Osteoblast (primary cell): Measurements from ENCODE around the gene BIN1. TPM values are rescaled to one million over a fixed set of nuclear protein-coding genes. Genes with fewer than 3 reads are reported as not detected.

Source experiments
- DNase-seq: peaks from one replicate; pipeline ENCODE4 v3.0.0; 2011; ENCODE audit warnings: low spot score, mixed read lengths; ENCODE audit not compliant: insufficient read length; ENCODE audit errors: missing footprints
- H2AFZ ChIP-seq: 2 replicates; pipeline ENCODE4 v1.6.0; 2011; ENCODE audit warnings: mild to moderate bottlenecking, low read length
- H3K27ac ChIP-seq: 2 replicates; pipeline ENCODE4 v1.5.1; 2011; ENCODE audit warnings: mild to moderate bottlenecking, low read depth, low read length, moderate library complexity
- H3K27me3 ChIP-seq: 2 replicates; pipeline ENCODE4 v1.6.0; 2012; ENCODE audit warnings: mild to moderate bottlenecking, control low read depth, inconsistent platforms, low read length, moderate library complexity; ENCODE audit not compliant: insufficient read depth
- H3K36me3 ChIP-seq: 2 replicates; pipeline ENCODE4 v1.5.1; 2011; ENCODE audit warnings: mild to moderate bottlenecking, low read length, control low read depth, moderate library complexity; ENCODE audit not compliant: insufficient read depth
- H3K4me1 ChIP-seq: 2 replicates; pipeline ENCODE4 v1.5.1; 2011; ENCODE audit warnings: mild to moderate bottlenecking, low read length, control low read depth, moderate library complexity; ENCODE audit not compliant: insufficient read depth
- H3K4me2 ChIP-seq: 2 replicates; pipeline ENCODE4 v1.6.0; 2011; ENCODE audit warnings: mild to moderate bottlenecking, low read length; ENCODE audit not compliant: insufficient read depth
- H3K4me3 ChIP-seq: fragments of 200-600 bp; sonication (generic); 3 replicates; pipeline ENCODE4 v1.5.1; 2012; ENCODE audit warnings: mild to moderate bottlenecking, low read length, inconsistent platforms; ENCODE audit not compliant: insufficient read depth
- H3K79me2 ChIP-seq: 2 replicates; pipeline ENCODE4 v1.6.0; 2012; ENCODE audit warnings: mild to moderate bottlenecking, low read length, control low read depth, inconsistent platforms; ENCODE audit not compliant: insufficient read depth
- H3K9me3 ChIP-seq: 2 replicates; pipeline ENCODE4 v1.5.1; 2011; ENCODE audit warnings: low read depth, low read length, control low read depth
- H4K20me1 ChIP-seq: 2 replicates; pipeline ENCODE4 v1.6.0; 2012; ENCODE audit warnings: mild to moderate bottlenecking, low read length, control low read depth; ENCODE audit not compliant: insufficient read depth
- total RNA-seq: library from RNA; depleted of rRNA; stranded (reverse); fragments of >200 nt; gene quantifications from 2 replicates; pipeline ENCODE4 v1.2.3, GENCODE V29; 2012
- TF ChIP-seq, protein P1 (sequence below): IDR thresholded peaks from 2 replicates; pipeline ENCODE4 v1.5.1; 2011; ENCODE audit warnings: mild to moderate bottlenecking, low read depth, low read length, moderate library complexity; ENCODE audit errors: extremely low read depth

The BIN1 gene
- total RNA-seq, 1 donor = 85.4 TPM

DNA sequence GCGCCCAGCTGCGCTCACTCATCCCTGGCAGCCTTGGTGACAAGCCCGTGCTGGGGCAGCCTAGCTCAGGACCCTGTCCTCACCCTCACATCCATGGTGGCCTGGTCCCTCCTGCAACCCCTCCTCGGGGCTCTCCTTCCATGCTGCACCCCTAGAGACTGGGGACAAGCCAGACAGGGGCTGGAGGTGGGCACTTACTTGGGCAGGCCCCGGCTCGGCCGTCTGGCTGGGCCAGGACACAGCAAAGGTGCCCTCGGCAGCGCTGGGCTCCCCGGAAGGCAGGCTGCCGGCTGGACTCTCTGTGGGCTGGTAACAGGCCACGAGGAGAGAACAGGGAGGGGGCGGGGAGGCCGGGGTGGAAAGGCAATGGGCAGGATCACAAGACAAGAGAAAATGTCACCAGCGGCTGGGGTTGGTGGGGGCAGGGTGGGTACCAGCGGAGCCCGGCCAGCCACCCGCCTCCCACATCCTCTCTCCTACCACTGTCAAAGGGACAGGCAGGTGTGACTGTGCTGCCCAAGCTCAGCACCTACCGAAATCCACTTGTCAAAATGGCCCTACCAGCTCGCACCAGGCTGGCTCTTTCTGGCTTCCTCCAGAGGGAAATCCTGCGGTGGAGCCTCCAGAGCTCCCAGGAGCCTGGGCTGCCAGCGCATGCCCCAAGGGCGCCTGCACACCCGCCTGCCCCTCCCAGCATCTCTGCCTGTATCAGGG is 54.7 kb downstream of the BIN1 start:
- H3K79me2 ChIP-seq = no peaks in the 10 kb centered on the region
- no peak overlapping the region for H3K4me3 ChIP-seq
- TF ChIP-seq, protein P1, sequence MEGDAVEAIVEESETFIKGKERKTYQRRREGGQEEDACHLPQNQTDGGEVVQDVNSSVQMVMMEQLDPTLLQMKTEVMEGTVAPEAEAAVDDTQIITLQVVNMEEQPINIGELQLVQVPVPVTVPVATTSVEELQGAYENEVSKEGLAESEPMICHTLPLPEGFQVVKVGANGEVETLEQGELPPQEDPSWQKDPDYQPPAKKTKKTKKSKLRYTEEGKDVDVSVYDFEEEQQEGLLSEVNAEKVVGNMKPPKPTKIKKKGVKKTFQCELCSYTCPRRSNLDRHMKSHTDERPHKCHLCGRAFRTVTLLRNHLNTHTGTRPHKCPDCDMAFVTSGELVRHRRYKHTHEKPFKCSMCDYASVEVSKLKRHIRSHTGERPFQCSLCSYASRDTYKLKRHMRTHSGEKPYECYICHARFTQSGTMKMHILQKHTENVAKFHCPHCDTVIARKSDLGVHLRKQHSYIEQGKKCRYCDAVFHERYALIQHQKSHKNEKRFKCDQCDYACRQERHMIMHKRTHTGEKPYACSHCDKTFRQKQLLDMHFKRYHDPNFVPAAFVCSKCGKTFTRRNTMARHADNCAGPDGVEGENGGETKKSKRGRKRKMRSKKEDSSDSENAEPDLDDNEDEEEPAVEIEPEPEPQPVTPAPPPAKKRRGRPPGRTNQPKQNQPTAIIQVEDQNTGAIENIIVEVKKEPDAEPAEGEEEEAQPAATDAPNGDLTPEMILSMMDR = no peak
- H3K4me1 ChIP-seq = no peaks in the 10 kb centered on the region
- DNase-seq = peak; percentile 87
- H3K4me2 ChIP-seq = no peak overlapping the region
- H3K9me3 ChIP-seq = no peaks in the 10 kb centered on the region
- peaks cover 10% of the 10 kb centered on the region for H3K36me3 ChIP-seq
- no peak overlapping the region for H3K27ac ChIP-seq
- peaks cover 5% of the 10 kb centered on the region for H4K20me1 ChIP-seq
- no peak overlapping the region for H2AFZ ChIP-seq
- H3K27me3 ChIP-seq = no peaks in the 10 kb centered on the region

DNA sequence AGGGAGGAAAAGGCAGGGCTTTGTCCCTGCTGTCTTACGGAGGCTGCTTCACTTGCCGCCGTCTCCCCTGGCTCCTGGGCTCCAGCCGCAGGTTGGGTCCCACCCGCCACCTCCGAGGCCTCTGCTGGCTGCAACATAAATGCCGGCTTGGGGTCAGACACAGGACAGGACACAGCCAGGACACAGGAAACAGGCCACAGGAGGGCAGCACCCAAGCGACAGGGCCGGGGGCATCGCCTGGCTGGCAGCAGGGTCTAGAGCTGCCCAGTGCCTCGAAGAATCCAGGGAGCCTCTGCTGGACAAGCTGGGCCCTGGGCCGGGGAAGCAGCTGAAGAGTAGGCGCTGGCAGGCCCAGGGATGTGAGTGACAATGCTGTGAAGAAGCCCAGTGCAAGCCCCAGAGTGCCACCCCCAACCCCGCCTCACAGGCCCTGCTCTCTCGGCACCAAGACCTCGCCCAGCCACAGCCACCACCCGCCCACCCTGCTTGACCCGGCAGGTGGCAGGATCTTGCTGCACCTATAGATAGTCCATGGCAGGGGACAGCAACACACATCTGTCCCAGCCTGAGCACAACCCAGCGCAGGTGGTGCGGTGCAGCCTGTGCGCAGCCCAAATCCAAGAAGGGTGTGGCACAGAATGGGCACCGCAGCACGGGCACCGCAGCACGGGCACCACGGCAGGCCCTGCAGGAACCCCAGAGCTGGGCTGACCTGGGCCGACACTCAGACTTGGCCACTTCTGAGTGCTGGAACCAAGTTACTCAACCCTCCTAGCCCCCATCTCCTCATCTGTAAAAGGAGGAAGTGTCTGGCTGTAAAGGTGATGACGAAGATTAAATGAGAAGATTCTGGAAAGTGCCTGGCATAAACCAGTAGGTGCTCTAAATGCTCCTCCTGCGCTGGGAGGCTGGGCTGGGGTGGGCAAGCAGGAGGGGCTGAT is 55.6 kb downstream of the BIN1 start:
- no peak overlapping the region for H3K27ac ChIP-seq
- H2AFZ ChIP-seq = no peak overlapping the region
- H3K36me3 ChIP-seq = peaks cover 5% of the 10 kb centered on the region
- TF ChIP-seq, protein P1 = peak; percentile 5
- H3K79me2 ChIP-seq = no peaks in the 10 kb centered on the region
- peaks cover 5% of the 10 kb centered on the region for H4K20me1 ChIP-seq
- no peaks in the 10 kb centered on the region for H3K4me1 ChIP-seq
- peak; percentile 87 for DNase-seq
- no peaks in the 10 kb centered on the region for H3K9me3 ChIP-seq
- H3K27me3 ChIP-seq = no peaks in the 10 kb centered on the region
- no peak overlapping the region for H3K4me3 ChIP-seq
- H3K4me2 ChIP-seq = no peak overlapping the region

DNA sequence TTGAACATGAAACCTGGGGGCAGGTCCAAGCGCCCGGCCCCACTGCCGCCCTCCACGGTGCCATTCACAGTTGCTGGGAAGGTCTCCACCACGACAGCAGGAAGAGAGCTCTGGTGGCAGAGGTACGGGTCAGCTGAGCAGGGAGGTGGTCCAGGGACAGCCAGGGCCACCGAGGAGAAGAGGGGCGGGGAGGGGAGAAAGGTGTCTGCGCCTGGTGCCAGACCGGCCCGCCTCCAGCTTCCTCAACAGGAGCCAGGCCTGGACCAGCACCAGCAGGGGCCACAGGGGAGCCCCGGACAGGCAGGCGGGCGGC is 56.2 kb downstream of the BIN1 start:
- Histone ChIP-seq H3K4me2 (no peak overlapping the region), H3K9me3 (no peaks in the 10 kb centered on the region), H3K79me2 (no peaks in the 10 kb centered on the region), H4K20me1 (peaks cover 5% of the 10 kb centered on the region), H3K27me3 (no peaks in the 10 kb centered on the region), H3K4me3 (no peak overlapping the region), H3K27ac (no peak overlapping the region), H3K36me3 (peaks cover 5% of the 10 kb centered on the region), H2AFZ (no peak overlapping the region), H3K4me1 (no peaks in the 10 kb centered on the region)
- peak; percentile 79 for DNase-seq
- TF ChIP-seq, protein P1 = no peak
